Activated effector memory CD4-positive, alpha-beta T cell treated with Interleukin-2 at 50 U/mL for 16 hours (primary cell): ENCODE measurements around the gene AKNA.

Experiments used
- DNase-seq: peaks from one replicate; pipeline ENCODE4 v3.0.0-alpha.2; 2020

The AKNA gene

GRCh38 chr9:114387680-114388356, at the start of gene AKNA:
Gene AKNA, minus strand, starts transcription at chr9:114387982. Its CDS starts 6,649 bp downstream, at chr9:114381333.
- DNase-seq: peak; percentile 84

GRCh38 chr9:114437401-114437893, 49.7 kb upstream of the AKNA start:
- DNase-seq: no peak

- DNase-seq: no peak
These were observed 47.1 kb upstream of the AKNA start for GRCh38 chr9:114434878-114435311.

GRCh38 chr9:114433720-114434255, 46.0 kb upstream of the AKNA start:
- DNase-seq: no peak

- DNase-seq: no peak
These were observed 45.3 kb upstream of the AKNA start for GRCh38 chr9:114433086-114433485.

GRCh38 chr9:114432323-114433067, 44.7 kb upstream of the AKNA start:
- DNase-seq: no peak

- no peak for DNase-seq
These were observed 44.0 kb upstream of the AKNA start for GRCh38 chr9:114431770-114432169.

- DNase-seq: no peak
These were observed 43.2 kb upstream of the AKNA start for GRCh38 chr9:114431003-114431402.

GRCh38 chr9:114430457-114430856, 42.7 kb upstream of the AKNA start:
- DNase-seq: no peak

- DNase-seq: no peak
These were observed 41.7 kb upstream of the AKNA start for GRCh38 chr9:114429488-114429887.

GRCh38 chr9:114428466-114428865, 40.7 kb upstream of the AKNA start:
- DNase-seq: no peak

- DNase-seq: no peak
These were observed 39.9 kb upstream of the AKNA start for GRCh38 chr9:114427644-114428043.

GRCh38 chr9:114426046-114426948, 38.5 kb upstream of the AKNA start:
- DNase-seq: no peak

GRCh38 chr9:114425126-114425525, 37.3 kb upstream of the AKNA start:
- no peak for DNase-seq

GRCh38 chr9:114424126-114424525, 36.3 kb upstream of the AKNA start:
- no peak for DNase-seq

- no peak for DNase-seq
These were observed 35.4 kb upstream of the AKNA start for GRCh38 chr9:114423181-114423580.

- no peak for DNase-seq
These were observed 33.4 kb upstream of the AKNA start for GRCh38 chr9:114421147-114421546.

GRCh38 chr9:114419796-114420195, 32.0 kb upstream of the AKNA start:
- no peak for DNase-seq

GRCh38 chr9:114418053-114418452, 30.3 kb upstream of the AKNA start:
- DNase-seq: no peak

GRCh38 chr9:114417511-114417910, 29.7 kb upstream of the AKNA start:
- DNase-seq: no peak

- no peak for DNase-seq
These were observed 29.1 kb upstream of the AKNA start for GRCh38 chr9:114416906-114417305.

- no peak for DNase-seq
These were observed 28.5 kb upstream of the AKNA start for GRCh38 chr9:114416290-114416689.

- no peak for DNase-seq
These were observed 26.6 kb upstream of the AKNA start for GRCh38 chr9:114414346-114414745.
